HepG2 (cell line): ENCODE results near the gene SECTM1. TPM values are rescaled to one million over a fixed set of nuclear protein-coding genes. Genes with fewer than 3 reads are reported as not detected.
A peak's percentile ranks its signal among the peaks of the same experiment; 100 is the strongest.

Experiments
- ARNTL ChIP-seq: sonication (generic); formaldehyde crosslinking; IDR thresholded peaks from 2 replicates; pipeline ENCODE4 v1.4.0; 2020; ENCODE audit warnings: mild to moderate bottlenecking, missing genetic modification reagents
- CEBPG ChIP-seq: IDR thresholded peaks from 2 replicates; pipeline ENCODE4 v1.6.1; 2016
- CENPX ChIP-seq: sonication (generic); formaldehyde crosslinking; IDR thresholded peaks from 2 replicates; pipeline ENCODE4 v1.9.0; 2021; ENCODE audit warnings: mild to moderate bottlenecking, missing genetic modification reagents, moderate library complexity
- GABPA ChIP-seq, 2 experiments: IDR thresholded peaks; 2 replicates each; pipeline ENCODE4 v1.6.1; 2011 to 2016; ENCODE audit warnings: low read depth in 2 of 2, low read length in 1 of 2, missing biosample characterization in 1 of 2, missing genetic modification characterization in 1 of 2
- KDM4B ChIP-seq: sonication (generic); formaldehyde crosslinking; IDR thresholded peaks from 2 replicates; pipeline ENCODE4 v1.4.0; 2020; ENCODE audit warnings: missing genetic modification reagents
- KLF6 ChIP-seq: IDR thresholded peaks from 2 replicates; pipeline ENCODE4 v1.8.0; 2016; ENCODE audit warnings: missing biosample characterization, missing genetic modification reagents
- NFKB2 ChIP-seq: sonication (generic); formaldehyde crosslinking; IDR thresholded peaks from 2 replicates; pipeline ENCODE4 v1.4.0; 2020; ENCODE audit warnings: missing genetic modification reagents, borderline replicate concordance
- NPAS2 ChIP-seq: sonication (generic); formaldehyde crosslinking; IDR thresholded peaks from 2 replicates; pipeline ENCODE4 v1.8.0; 2022; ENCODE audit warnings: mild to moderate bottlenecking, missing genetic modification reagents, borderline replicate concordance
- RCOR2 ChIP-seq: IDR thresholded peaks from 2 replicates; pipeline ENCODE4 v1.6.1; 2016; ENCODE audit warnings: missing biosample characterization, missing genetic modification reagents
- RFX5 ChIP-seq: IDR thresholded peaks from 2 replicates; pipeline ENCODE4 v1.6.1; 2011; ENCODE audit warnings: low read depth, low read length, improper control_type of control experiment
- SP1 ChIP-seq, 2 experiments: fragments of 450-650 bp in 1 of 2; sonication (generic) in 1 of 2; formaldehyde crosslinking in 1 of 2; IDR thresholded peaks; 2 replicates each; pipeline versions ENCODE4 v1.4.0 to v1.6.1; 2016 to 2020; ENCODE audit warnings: missing genetic modification reagents in 1 of 2
- ZBTB7B ChIP-seq: sonication (generic); formaldehyde crosslinking; IDR thresholded peaks from 2 replicates; pipeline ENCODE4 v1.4.0; 2020; ENCODE audit warnings: missing genetic modification reagents
- ZNF550 ChIP-seq: sonication (generic); formaldehyde crosslinking; IDR thresholded peaks from 2 replicates; pipeline ENCODE4 v1.4.0; 2020; ENCODE audit warnings: mild to moderate bottlenecking, missing genetic modification reagents, borderline replicate concordance
- ZNF652 ChIP-seq: IDR thresholded peaks from 2 replicates; pipeline ENCODE4 v1.6.1; 2016; ENCODE audit warnings: low read depth, borderline replicate concordance
- ZNF75D ChIP-seq: sonication (generic); formaldehyde crosslinking; IDR thresholded peaks from 2 replicates; pipeline ENCODE4 v1.8.1; 2023; ENCODE audit warnings: missing genetic modification reagents, mild to moderate bottlenecking, borderline replicate concordance
- polyA plus RNA-seq, 8 experiments: library from polyadenylated mRNA; depleted of rRNA in 3 of 8; stranded (reverse) in 7 of 8; unstranded in 1 of 8; fragments of >200 nt; fragmentation: Illumina TruSeq in 4 of 8; extraction: Trizol in 4 of 8; gene quantifications; 2 replicates each; pipeline versions ENCODE4 v1.2.1 to v1.2.3, GENCODE V29; 2011 to 2016; ENCODE audit warnings: low read depth in 4 of 8, missing spikeins in 1 of 8, mixed read lengths in 1 of 8; ENCODE audit not compliant: insufficient read depth in 1 of 8
- total RNA-seq, 5 experiments: library from RNA; depleted of rRNA; stranded (reverse); fragments of >200 nt; fragmentation: Illumina TruSeq; extraction: Trizol; gene quantifications; 2 replicates each; pipeline ENCODE4 v1.2.3, GENCODE V29; 2016; ENCODE audit warnings: low read depth in 1 of 5
- TF ChIP-seq, protein P1 (sequence below): sonication (generic); formaldehyde crosslinking; IDR thresholded peaks from 2 replicates; pipeline ENCODE4 v1.8.0; 2022; ENCODE audit warnings: missing genetic modification reagents, mild to moderate bottlenecking, inconsistent platforms, borderline replicate concordance
- TF ChIP-seq, protein P2 (sequence below): IDR thresholded peaks from 2 replicates; pipeline ENCODE4 v1.6.1; 2016; ENCODE audit warnings: low read depth
- TF ChIP-seq, protein P3 (sequence below): sonication (generic); formaldehyde crosslinking; IDR thresholded peaks from 2 replicates; pipeline ENCODE4 v1.4.0; 2020; ENCODE audit warnings: mild to moderate bottlenecking, missing genetic modification reagents
- TF ChIP-seq, protein P4 (sequence below): sonication (generic); formaldehyde crosslinking; IDR thresholded peaks from 2 replicates; pipeline ENCODE4 v1.8.0; 2022; ENCODE audit warnings: mild to moderate bottlenecking, missing genetic modification reagents, borderline replicate concordance

Gene SECTM1
- total and polyA plus RNA-seq, 2 of the 13 experiments (the other 11 are each of a cell fraction or from before 2014, with no cell fraction given), result 3.5 to 5.3 TPM

DNA sequence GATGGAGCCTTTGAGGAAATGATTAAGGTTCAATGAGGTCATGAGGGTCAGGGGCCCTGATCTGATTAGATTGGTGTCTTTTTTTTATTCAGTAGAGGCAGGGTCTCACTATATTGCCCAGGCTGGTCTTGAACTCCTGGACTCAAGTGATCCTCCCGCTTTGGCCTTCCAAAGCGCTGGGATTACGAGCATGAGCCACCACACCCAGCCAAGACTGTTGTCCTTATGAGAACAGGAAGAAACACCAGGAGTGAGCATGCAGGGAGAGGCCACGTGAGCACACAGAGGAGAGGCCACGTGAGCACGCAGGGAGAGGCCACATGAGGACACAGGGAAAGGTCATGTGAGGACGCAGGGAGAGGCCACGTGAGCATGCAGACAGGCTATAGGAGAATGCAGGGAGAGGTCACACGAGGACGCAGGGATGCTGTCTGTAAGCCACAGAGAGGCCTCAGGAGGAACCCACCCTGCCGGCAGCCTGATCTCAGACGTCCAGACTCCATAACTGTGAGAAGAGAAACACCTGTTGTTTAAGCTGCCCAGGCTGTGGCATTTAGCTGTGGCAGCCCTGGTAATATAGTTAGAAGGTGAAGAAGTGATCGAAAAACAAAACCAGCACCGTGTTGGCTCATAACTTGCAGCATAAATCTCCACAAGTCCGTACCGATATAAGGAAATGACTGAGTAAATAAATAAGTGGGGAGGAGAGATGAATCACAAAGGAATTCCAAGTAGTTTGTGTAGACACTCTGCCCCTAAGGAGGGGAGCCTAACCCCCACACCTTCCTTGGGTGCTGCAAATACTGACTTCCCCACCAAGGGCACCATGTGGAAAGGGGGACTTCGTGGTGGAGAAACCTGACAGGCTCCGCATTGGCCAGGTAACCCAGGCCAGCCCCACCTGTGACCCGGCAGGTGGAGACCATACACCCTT, 45.4 kb downstream of the SECTM1 start (continued):
- TF ChIP-seq ZNF75D (CRISPR knock-in tag) (no peak), ARNTL (CRISPR knock-in tag) (peak; percentile 100), NFKB2 (CRISPR knock-in tag) (peak; percentile 70; the same call in 1 of the 2 replicates), CENPX (CRISPR knock-in tag) (no peak), CEBPG (CRISPR knock-in tag) (0 out of 2 replicates have a peak, but pooled peaks have one; percentile 7), ZBTB7B (CRISPR knock-in tag) (peak; percentile 65), RCOR2 (CRISPR knock-in tag) (peak; percentile 91), KDM4B (CRISPR knock-in tag) (peak; percentile 96; the same call in 1 of the 2 replicates), ZNF550 (CRISPR knock-in tag) (peak; percentile 71; the same call in 1 of the 2 replicates), ZNF652 (CRISPR knock-in tag) (0 out of 2 replicates have a peak, but pooled peaks have one; percentile 36), NPAS2 (CRISPR knock-in tag) (peak; percentile 99), SP1 (IDR thresholded peaks at IDR 0.05) (no peak), SP1 (CRISPR knock-in tag; IDR thresholded peaks at IDR 0.05) (peak; percentile 33; the same call in 1 of the 2 replicates), GABPA (IDR thresholded peaks at IDR 0.05; ENCODE audit: low read depth, low read length) (no peak), GABPA (CRISPR knock-in tag; IDR thresholded peaks at IDR 0.05; ENCODE audit: low read depth) (peak; percentile 71), KLF6 (peak; percentile 94), RFX5 (no peak)
- TF ChIP-seq, protein P1, sequence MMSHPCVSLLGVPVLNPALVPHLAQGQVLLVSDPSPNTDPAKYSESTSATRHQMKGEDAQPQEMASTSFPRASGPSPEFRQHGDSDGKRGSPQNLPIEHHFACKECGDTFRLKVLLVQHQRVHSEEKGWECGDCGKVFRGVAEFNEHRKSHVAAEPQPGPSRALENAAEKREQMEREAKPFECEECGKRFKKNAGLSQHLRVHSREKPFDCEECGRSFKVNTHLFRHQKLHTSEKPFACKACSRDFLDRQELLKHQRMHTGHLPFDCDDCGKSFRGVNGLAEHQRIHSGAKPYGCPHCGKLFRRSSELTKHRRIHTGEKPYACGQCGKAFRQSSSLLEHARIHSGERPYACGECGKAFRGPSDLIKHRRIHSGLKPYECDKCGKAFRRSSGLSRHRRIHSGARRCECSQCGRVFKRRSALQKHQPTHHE, result peak; percentile 74; the same call in 1 of the 2 replicates
- TF ChIP-seq, protein P2, sequence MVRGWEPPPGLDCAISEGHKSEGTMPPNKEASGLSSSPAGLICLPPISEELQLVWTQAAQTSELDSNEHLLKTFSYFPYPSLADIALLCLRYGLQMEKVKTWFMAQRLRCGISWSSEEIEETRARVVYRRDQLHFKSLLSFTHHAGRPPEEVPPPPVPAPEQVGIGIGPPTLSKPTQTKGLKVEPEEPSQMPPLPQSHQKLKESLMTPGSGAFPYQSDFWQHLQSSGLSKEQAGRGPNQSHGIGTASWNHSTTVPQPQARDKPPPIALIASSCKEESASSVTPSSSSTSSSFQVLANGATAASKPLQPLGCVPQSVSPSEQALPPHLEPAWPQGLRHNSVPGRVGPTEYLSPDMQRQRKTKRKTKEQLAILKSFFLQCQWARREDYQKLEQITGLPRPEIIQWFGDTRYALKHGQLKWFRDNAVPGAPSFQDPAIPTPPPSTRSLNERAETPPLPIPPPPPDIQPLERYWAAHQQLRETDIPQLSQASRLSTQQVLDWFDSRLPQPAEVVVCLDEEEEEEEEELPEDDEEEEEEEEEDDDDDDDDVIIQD, result no peak
- TF ChIP-seq, protein P3, sequence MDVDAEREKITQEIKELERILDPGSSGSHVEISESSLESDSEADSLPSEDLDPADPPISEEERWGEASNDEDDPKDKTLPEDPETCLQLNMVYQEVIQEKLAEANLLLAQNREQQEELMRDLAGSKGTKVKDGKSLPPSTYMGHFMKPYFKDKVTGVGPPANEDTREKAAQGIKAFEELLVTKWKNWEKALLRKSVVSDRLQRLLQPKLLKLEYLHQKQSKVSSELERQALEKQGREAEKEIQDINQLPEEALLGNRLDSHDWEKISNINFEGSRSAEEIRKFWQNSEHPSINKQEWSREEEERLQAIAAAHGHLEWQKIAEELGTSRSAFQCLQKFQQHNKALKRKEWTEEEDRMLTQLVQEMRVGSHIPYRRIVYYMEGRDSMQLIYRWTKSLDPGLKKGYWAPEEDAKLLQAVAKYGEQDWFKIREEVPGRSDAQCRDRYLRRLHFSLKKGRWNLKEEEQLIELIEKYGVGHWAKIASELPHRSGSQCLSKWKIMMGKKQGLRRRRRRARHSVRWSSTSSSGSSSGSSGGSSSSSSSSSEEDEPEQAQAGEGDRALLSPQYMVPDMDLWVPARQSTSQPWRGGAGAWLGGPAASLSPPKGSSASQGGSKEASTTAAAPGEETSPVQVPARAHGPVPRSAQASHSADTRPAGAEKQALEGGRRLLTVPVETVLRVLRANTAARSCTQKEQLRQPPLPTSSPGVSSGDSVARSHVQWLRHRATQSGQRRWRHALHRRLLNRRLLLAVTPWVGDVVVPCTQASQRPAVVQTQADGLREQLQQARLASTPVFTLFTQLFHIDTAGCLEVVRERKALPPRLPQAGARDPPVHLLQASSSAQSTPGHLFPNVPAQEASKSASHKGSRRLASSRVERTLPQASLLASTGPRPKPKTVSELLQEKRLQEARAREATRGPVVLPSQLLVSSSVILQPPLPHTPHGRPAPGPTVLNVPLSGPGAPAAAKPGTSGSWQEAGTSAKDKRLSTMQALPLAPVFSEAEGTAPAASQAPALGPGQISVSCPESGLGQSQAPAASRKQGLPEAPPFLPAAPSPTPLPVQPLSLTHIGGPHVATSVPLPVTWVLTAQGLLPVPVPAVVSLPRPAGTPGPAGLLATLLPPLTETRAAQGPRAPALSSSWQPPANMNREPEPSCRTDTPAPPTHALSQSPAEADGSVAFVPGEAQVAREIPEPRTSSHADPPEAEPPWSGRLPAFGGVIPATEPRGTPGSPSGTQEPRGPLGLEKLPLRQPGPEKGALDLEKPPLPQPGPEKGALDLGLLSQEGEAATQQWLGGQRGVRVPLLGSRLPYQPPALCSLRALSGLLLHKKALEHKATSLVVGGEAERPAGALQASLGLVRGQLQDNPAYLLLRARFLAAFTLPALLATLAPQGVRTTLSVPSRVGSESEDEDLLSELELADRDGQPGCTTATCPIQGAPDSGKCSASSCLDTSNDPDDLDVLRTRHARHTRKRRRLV, result 0 out of 2 replicates have a peak, but pooled peaks have one; percentile 9
- TF ChIP-seq, protein P4, sequence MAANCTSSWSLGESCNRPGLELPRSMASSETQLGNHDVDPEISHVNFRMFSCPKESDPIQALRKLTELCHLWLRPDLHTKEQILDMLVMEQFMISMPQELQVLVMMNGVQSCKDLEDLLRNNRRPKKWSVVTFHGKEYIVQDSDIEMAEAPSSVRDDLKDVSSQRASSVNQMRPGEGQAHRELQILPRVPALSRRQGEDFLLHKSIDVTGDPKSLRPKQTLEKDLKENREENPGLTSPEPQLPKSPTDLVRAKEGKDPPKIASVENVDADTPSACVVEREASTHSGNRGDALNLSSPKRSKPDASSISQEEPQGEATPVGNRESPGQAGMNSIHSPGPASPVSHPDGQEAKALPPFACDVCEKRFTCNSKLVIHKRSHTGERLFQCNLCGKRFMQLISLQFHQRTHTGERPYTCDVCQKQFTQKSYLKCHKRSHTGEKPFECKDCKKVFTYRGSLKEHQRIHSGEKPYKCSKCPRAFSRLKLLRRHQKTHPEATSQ, result peak; percentile 44; the same call in 1 of the 2 replicates
